HepG2 (cell line): ENCODE measurements around the gene DYNC2I2. TPM values are rescaled to one million over a fixed set of nuclear protein-coding genes. Genes with fewer than 3 reads are reported as not detected.

Experiments
- ARID5B ChIP-seq: IDR thresholded peaks from 2 replicates; pipeline ENCODE4 v1.4.0; 2020; ENCODE audit warnings: mild to moderate bottlenecking, missing genetic modification reagents
- CC2D1A ChIP-seq: sonication (generic); formaldehyde crosslinking; IDR thresholded peaks from 2 replicates; pipeline ENCODE4 v1.8.1; 2023; ENCODE audit warnings: mild to moderate bottlenecking, missing genetic modification reagents
- HNF1A ChIP-seq, 2 experiments: sonication (generic) in 1 of 2; formaldehyde crosslinking in 1 of 2; IDR thresholded peaks; 2 replicates each; pipeline versions ENCODE4 v1.4.0 to v1.6.1; 2016 to 2020; ENCODE audit warnings: borderline replicate concordance in 1 of 2, low read depth in 1 of 2, mild to moderate bottlenecking in 1 of 2, missing genetic modification reagents in 1 of 2
- NCOA5 ChIP-seq: sonication (generic); formaldehyde crosslinking; IDR thresholded peaks from 2 replicates; pipeline ENCODE4 v1.4.0; 2020; ENCODE audit warnings: missing genetic modification reagents
- RBM22 ChIP-seq: fragments of 200-400 bp; formaldehyde crosslinking; optimal IDR thresholded peaks from 2 replicates; pipeline ENCODE3; 2017; ENCODE audit warnings: mild to moderate bottlenecking, low read length, moderate library complexity
- SAP130 ChIP-seq: IDR thresholded peaks from 2 replicates; pipeline ENCODE4 v1.6.1; 2016; ENCODE audit warnings: low read depth
- ZNF24 ChIP-seq: fragments of 450-650 bp; IDR thresholded peaks from 2 replicates; pipeline ENCODE4 v1.6.1; 2017; ENCODE audit warnings: antibody characterized with exemption, mild to moderate bottlenecking
- ZNF292 ChIP-seq: sonication (generic); formaldehyde crosslinking; IDR thresholded peaks from 2 replicates; pipeline ENCODE4 v1.8.1; 2022; ENCODE audit warnings: mild to moderate bottlenecking, low read depth, missing genetic modification reagents, borderline replicate concordance
- ZNF484 ChIP-seq: sonication (generic); formaldehyde crosslinking; IDR thresholded peaks from 2 replicates; pipeline ENCODE4 v1.5.1; 2020; ENCODE audit warnings: mild to moderate bottlenecking, low read depth, missing genetic modification reagents, borderline replicate concordance
- ZNF558 ChIP-seq: sonication (generic); formaldehyde crosslinking; IDR thresholded peaks from 2 replicates; pipeline ENCODE4 v1.9.0; 2022; ENCODE audit warnings: mild to moderate bottlenecking, missing genetic modification reagents, borderline replicate concordance
- ZNF772 ChIP-seq: sonication (generic); formaldehyde crosslinking; IDR thresholded peaks from 2 replicates; pipeline ENCODE4 v1.5.0; 2020; ENCODE audit warnings: mild to moderate bottlenecking, missing genetic modification reagents
- ZNF792 ChIP-seq: IDR thresholded peaks from 2 replicates; pipeline ENCODE4 v1.6.1; 2016
- polyA plus RNA-seq, 8 experiments: library from polyadenylated mRNA; depleted of rRNA in 3 of 8; stranded (reverse) in 7 of 8; unstranded in 1 of 8; fragments of >200 nt; fragmentation: Illumina TruSeq in 4 of 8; extraction: Trizol in 4 of 8; gene quantifications; 2 replicates each; pipeline versions ENCODE4 v1.2.1 to v1.2.3, GENCODE V29; 2011 to 2016; ENCODE audit warnings: low read depth in 4 of 8, missing spikeins in 1 of 8, mixed read lengths in 1 of 8; ENCODE audit not compliant: insufficient read depth in 1 of 8
- total RNA-seq, 5 experiments: library from RNA; depleted of rRNA; stranded (reverse); fragments of >200 nt; fragmentation: Illumina TruSeq; extraction: Trizol; gene quantifications; 2 replicates each; pipeline ENCODE4 v1.2.3, GENCODE V29; 2016; ENCODE audit warnings: low read depth in 1 of 5
- TF ChIP-seq, protein P1 (sequence below): IDR thresholded peaks from 2 replicates; pipeline ENCODE4 v1.6.1; 2016
- TF ChIP-seq, protein P2 (sequence below): sonication (generic); IDR thresholded peaks from 2 replicates; pipeline ENCODE4 v1.6.1; 2016; ENCODE audit warnings: low read depth, borderline replicate concordance
- TF ChIP-seq, protein P3 (sequence below): sonication (generic); formaldehyde crosslinking; IDR thresholded peaks from 2 replicates; pipeline ENCODE4 v1.4.0; 2020; ENCODE audit warnings: mild to moderate bottlenecking, missing genetic modification reagents
- TF ChIP-seq, protein P4 (sequence below): sonication (generic); formaldehyde crosslinking; IDR thresholded peaks from 2 replicates; pipeline ENCODE4 v1.8.1; 2023; ENCODE audit warnings: missing genetic modification reagents, mild to moderate bottlenecking, borderline replicate concordance

The DYNC2I2 gene
- total and polyA plus RNA-seq, 2 of the 13 experiments (the other 11 are each of a cell fraction or from before 2014, with no cell fraction given): 13.7 to 40.2 TPM

DNA sequence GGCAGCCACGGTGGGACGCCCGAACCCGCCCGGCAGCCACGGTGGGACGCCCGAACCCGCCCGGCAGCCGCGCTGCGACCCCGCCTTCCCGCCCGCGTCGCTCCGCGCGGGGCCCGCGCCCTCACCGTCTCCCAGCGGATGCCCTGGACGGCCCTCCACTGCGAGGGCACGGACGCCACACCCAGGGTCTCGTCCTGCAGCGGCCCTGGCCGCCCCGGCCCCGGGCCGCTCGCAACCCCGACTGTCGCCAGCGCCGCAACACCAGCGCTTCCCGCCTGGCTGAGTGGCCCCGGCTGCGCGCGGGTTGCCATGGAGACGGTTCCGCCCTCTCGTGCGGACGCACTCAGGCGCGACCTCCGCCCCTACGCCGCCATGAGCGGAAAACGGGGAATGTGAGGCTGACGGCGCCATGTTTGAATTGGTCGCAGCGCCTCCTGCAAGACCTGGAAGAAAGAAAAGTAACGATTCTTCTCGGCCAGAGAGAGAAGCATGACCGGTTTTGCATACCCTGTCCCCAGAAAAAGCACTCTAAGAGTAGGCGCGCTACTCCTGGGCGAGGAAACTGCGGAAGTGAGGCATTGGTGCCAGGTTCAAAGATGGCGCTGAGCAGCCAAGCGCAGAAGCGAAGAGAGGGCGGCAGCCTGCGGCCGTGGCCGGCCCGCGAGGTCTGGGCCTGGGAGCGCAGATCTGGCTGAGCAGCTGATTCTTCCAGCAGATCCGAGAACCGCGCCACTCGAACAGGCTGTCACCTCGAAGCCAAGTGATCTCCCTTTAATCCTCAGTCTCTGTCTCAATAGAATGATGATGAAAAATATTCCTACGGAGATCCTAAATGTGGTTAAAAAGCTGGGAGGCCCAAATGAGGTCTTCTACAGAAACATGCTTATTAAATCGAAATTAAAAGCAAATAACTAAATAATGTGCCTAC, at the start of gene DYNC2I2 (continued):
- TF ChIP-seq, protein P1, sequence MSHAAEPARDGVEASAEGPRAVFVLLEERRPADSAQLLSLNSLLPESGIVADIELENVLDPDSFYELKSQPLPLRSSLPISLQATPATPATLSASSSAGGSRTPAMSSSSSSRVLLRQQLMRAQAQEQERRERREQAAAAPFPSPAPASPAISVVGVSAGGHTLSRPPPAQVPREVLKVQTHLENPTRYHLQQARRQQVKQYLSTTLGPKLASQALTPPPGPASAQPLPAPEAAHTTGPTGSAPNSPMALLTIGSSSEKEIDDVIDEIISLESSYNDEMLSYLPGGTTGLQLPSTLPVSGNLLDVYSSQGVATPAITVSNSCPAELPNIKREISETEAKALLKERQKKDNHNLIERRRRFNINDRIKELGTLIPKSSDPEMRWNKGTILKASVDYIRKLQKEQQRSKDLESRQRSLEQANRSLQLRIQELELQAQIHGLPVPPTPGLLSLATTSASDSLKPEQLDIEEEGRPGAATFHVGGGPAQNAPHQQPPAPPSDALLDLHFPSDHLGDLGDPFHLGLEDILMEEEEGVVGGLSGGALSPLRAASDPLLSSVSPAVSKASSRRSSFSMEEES (CRISPR knock-in tag): peak; percentile 68
- TF ChIP-seq ARID5B (peak; percentile 54), ZNF24 (no peak), ZNF484 (no peak), HNF1A (IDR thresholded peaks at IDR 0.05; ENCODE audit: low read depth) (0 out of 2 replicates have a peak, but pooled peaks have one; percentile 15), HNF1A (CRISPR knock-in tag; IDR thresholded peaks at IDR 0.05; ENCODE audit: borderline replicate concordance) (peak; percentile 37; the same call in 1 of the 2 replicates), CC2D1A (CRISPR knock-in tag) (no peak), ZNF558 (CRISPR knock-in tag) (no peak), ZNF772 (peak; percentile 59), ZNF792 (CRISPR knock-in tag) (no peak; the same call in 1 of the 2 replicates), NCOA5 (CRISPR knock-in tag) (no peak), SAP130 (CRISPR knock-in tag) (peak; percentile 97), RBM22 (peak; percentile 59), ZNF292 (CRISPR knock-in tag) (peak; percentile 55; the same call in 1 of the 2 replicates)
- TF ChIP-seq, protein P2, sequence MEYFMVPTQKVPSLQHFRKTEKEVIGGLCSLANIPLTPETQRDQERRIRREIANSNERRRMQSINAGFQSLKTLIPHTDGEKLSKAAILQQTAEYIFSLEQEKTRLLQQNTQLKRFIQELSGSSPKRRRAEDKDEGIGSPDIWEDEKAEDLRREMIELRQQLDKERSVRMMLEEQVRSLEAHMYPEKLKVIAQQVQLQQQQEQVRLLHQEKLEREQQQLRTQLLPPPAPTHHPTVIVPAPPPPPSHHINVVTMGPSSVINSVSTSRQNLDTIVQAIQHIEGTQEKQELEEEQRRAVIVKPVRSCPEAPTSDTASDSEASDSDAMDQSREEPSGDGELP: peak; percentile 61; the same call in 1 of the 2 replicates
- TF ChIP-seq, protein P3, sequence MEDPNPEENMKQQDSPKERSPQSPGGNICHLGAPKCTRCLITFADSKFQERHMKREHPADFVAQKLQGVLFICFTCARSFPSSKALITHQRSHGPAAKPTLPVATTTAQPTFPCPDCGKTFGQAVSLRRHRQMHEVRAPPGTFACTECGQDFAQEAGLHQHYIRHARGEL (CRISPR knock-in tag): no peak
- TF ChIP-seq, protein P4, sequence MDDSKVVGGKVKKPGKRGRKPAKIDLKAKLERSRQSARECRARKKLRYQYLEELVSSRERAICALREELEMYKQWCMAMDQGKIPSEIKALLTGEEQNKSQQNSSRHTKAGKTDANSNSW: no peak; the same call in 1 of the 2 replicates
